H1 (cell line): ENCODE data around the gene SPATA13. TPM values are rescaled to one million over a fixed set of nuclear protein-coding genes. Genes with fewer than 3 reads are reported as not detected.

Experiments used
- CTCF ChIA-PET: fragments of 300-600 bp; sonication (Branson Sonifier 250); formaldehyde crosslinking; loops from one replicate; lab custom pipeline; 2021; ENCODE audit not compliant: partially characterized antibody; lab: Charles Lee
- POLR2A ChIA-PET: fragments of 300-600 bp; sonication (Branson Sonifier 250); formaldehyde crosslinking; loops from one replicate; lab custom pipeline; 2021; ENCODE audit warnings: inconsistent platforms; ENCODE audit not compliant: partially characterized antibody; lab: Charles Lee
- DNase-seq, 2 experiments: peaks; one replicate each; pipeline versions ENCODE4 v3.0.0 to v3.0.0-alpha.2; 2010 to 2022; ENCODE audit warnings: low spot score in 2 of 2, low read depth in 1 of 2, mixed read lengths in 1 of 2
- FAIRE-seq: peaks from 2 replicates; lab custom pipeline; 2011; peaks lifted over from hg19 to GRCh38; lab: Jason Lieb, UNC
- H2AFZ ChIP-seq: 2 replicates; pipeline ENCODE4 v1.8.1; 2012; ENCODE audit warnings: low read length, inconsistent platforms
- H2AK5ac ChIP-seq: 2 replicates; pipeline ENCODE4 v1.6.1; 2013; ENCODE audit warnings: low read depth, low read length
- H2BK120ac ChIP-seq: replicated peaks from 2 replicates; pipeline ENCODE3; 2013; ENCODE audit warnings: low read depth, low read length, inconsistent platforms
- H2BK12ac ChIP-seq: 2 replicates; pipeline ENCODE4 v1.6.1; 2013; ENCODE audit warnings: low read depth, low read length
- H2BK15ac ChIP-seq: 2 replicates; pipeline ENCODE4 v1.6.1; 2013; ENCODE audit warnings: low read length
- H2BK20ac ChIP-seq: 2 replicates; pipeline ENCODE4 v1.6.1; 2013; ENCODE audit warnings: low read length
- H2BK5ac ChIP-seq: 2 replicates; pipeline ENCODE4 v1.6.1; 2013; ENCODE audit warnings: low read depth, low read length
- H3K14ac ChIP-seq: 2 replicates; pipeline ENCODE4 v1.6.1; 2013; ENCODE audit warnings: inconsistent platforms; ENCODE audit not compliant: insufficient read length
- H3K18ac ChIP-seq: 2 replicates; pipeline ENCODE4 v1.6.1; 2013; ENCODE audit warnings: low read length; ENCODE audit errors: extremely low read depth
- H3K23ac ChIP-seq: 2 replicates; pipeline ENCODE4 v1.6.1; 2013; ENCODE audit warnings: inconsistent platforms; ENCODE audit not compliant: insufficient read length
- H3K23me2 ChIP-seq: 2 replicates; pipeline ENCODE4 v1.6.1; 2013; ENCODE audit warnings: low read depth, low read length
- H3K27ac ChIP-seq: 2 replicates; pipeline ENCODE4 v1.6.1; 2011; ENCODE audit warnings: low read depth, low read length, inconsistent platforms
- H3K27me3 ChIP-seq, 4 experiments: replicated peaks in 1 of 4; 1 replicate in 1 of 4; 2 replicates in 3 of 4; pipeline versions ENCODE4 v1.6.1 to v1.8.1; 2011 to 2013; ENCODE audit warnings: low read length in 3 of 4, mild to moderate bottlenecking in 3 of 4, inconsistent platforms in 2 of 4, mixed read lengths in 2 of 4, moderate library complexity in 1 of 4; ENCODE audit not compliant: control insufficient read depth in 3 of 4, insufficient read depth in 3 of 4; ENCODE audit errors: extremely low read depth in 1 of 4
- H3K36me3 ChIP-seq, 4 experiments: 2 replicates each; pipeline versions ENCODE4 v1.6.1 to v1.8.1; 2011 to 2013; ENCODE audit warnings: mild to moderate bottlenecking in 4 of 4, low read length in 3 of 4, moderate library complexity in 2 of 4, control low read depth in 1 of 4, inconsistent platforms in 1 of 4; ENCODE audit not compliant: insufficient read depth in 4 of 4, control insufficient read depth in 2 of 4
- H3K4ac ChIP-seq: replicated peaks from 2 replicates; pipeline ENCODE3; 2013; ENCODE audit warnings: low read length, low read depth, mixed read lengths, inconsistent platforms; ENCODE audit not compliant: insufficient read length
- H3K4me1 ChIP-seq, 4 experiments: replicated peaks in 1 of 4; 1 replicate in 1 of 4; 2 replicates in 3 of 4; pipeline versions ENCODE4 v1.6.1 to v1.8.1; 2011 to 2013; ENCODE audit warnings: low read length in 3 of 4, inconsistent platforms in 2 of 4, mixed read lengths in 1 of 4; ENCODE audit not compliant: insufficient read depth in 4 of 4, control insufficient read depth in 3 of 4
- H3K4me2 ChIP-seq, 2 experiments: 2 replicates each; pipeline versions ENCODE4 v1.6.1 to v1.8.1; 2011 to 2013; ENCODE audit warnings: low read depth in 2 of 2, low read length in 2 of 2, control low read depth in 1 of 2, inconsistent platforms in 1 of 2, mild to moderate bottlenecking in 1 of 2; ENCODE audit not compliant: insufficient read depth in 1 of 2
- H3K4me3 ChIP-seq, 4 experiments: fragments of 200-600, 300-600 bp in 1 of 4; sonication (generic), shearing (Covaris generic), sonication (Bioruptor Twin) in 1 of 4; 2 replicates each; pipeline versions ENCODE4 v1.5.1 to v1.8.1; 2011 to 2016; ENCODE audit warnings: low read length in 4 of 4, low read depth in 3 of 4, control low read depth in 2 of 4, inconsistent platforms in 2 of 4, mild to moderate bottlenecking in 2 of 4, mixed read lengths in 1 of 4, moderate library complexity in 1 of 4; ENCODE audit not compliant: insufficient read depth in 2 of 4; ENCODE audit errors: extremely low read depth in 1 of 4
- H3K56ac ChIP-seq: replicated peaks from 2 replicates; pipeline ENCODE3; 2013; ENCODE audit warnings: low read depth, mild to moderate bottlenecking, mixed read lengths, low read length, inconsistent platforms; ENCODE audit not compliant: insufficient read length
- H3K79me1 ChIP-seq: 2 replicates; pipeline ENCODE4 v1.6.1; 2013; ENCODE audit warnings: low read depth, low read length, control low read depth
- H3K79me2 ChIP-seq, 2 experiments: 2 replicates each; pipeline versions ENCODE4 v1.6.1 to v1.8.1; 2012 to 2013; ENCODE audit warnings: low read length in 2 of 2, mild to moderate bottlenecking in 2 of 2, inconsistent platforms in 1 of 2; ENCODE audit not compliant: insufficient read depth in 2 of 2, control insufficient read depth in 1 of 2
- H3K9ac ChIP-seq, 4 experiments: replicated peaks in 1 of 4; 1 replicate in 1 of 4; 2 replicates in 3 of 4; pipeline versions ENCODE4 v1.6.1 to v1.8.1; 2011 to 2013; ENCODE audit warnings: low read depth in 3 of 4, low read length in 3 of 4, control low read depth in 2 of 4, mild to moderate bottlenecking in 2 of 4, moderate library complexity in 2 of 4, inconsistent platforms in 1 of 4; ENCODE audit errors: extremely low read depth in 1 of 4
- H3K9me3 ChIP-seq, 2 experiments: 2 replicates each; pipeline versions ENCODE4 v1.6.1 to v1.8.1; 2012 to 2013; ENCODE audit warnings: mild to moderate bottlenecking in 2 of 2, moderate library complexity in 2 of 2, control low read depth in 1 of 2, inconsistent platforms in 1 of 2, low read depth in 1 of 2, low read length in 1 of 2, mixed read lengths in 1 of 2; ENCODE audit not compliant: insufficient read depth in 2 of 2
- H4K20me1 ChIP-seq, 2 experiments: replicated peaks in 1 of 2; 2 replicates each; pipeline versions ENCODE3 to v1.8.1; 2011 to 2013; ENCODE audit warnings: inconsistent platforms in 2 of 2, low read length in 2 of 2, mild to moderate bottlenecking in 1 of 2; ENCODE audit not compliant: insufficient read depth in 2 of 2, control insufficient read depth in 1 of 2
- H4K5ac ChIP-seq: 2 replicates; pipeline ENCODE4 v1.6.1; 2013; ENCODE audit warnings: low read length, low read depth, mixed read lengths, inconsistent platforms; ENCODE audit not compliant: insufficient read length
- H4K8ac ChIP-seq: 2 replicates; pipeline ENCODE4 v1.8.0; 2013; ENCODE audit warnings: mild to moderate bottlenecking, moderate library complexity, low read length, inconsistent platforms; ENCODE audit not compliant: insufficient read depth; ENCODE audit errors: extremely low read depth
- H4K91ac ChIP-seq: replicated peaks from 2 replicates; pipeline ENCODE3; 2013; ENCODE audit warnings: low read length, mixed read lengths, inconsistent platforms; ENCODE audit not compliant: insufficient read length
- ATF2 ChIP-seq: IDR thresholded peaks from 2 replicates; pipeline ENCODE4 v1.6.1; 2012; ENCODE audit warnings: low read length, inconsistent platforms
- CBX5 ChIP-seq: fragments of 300-800, 300-1000 bp; sonication (generic); IDR thresholded peaks from 2 replicates; pipeline ENCODE4 v1.7.1; 2016; ENCODE audit warnings: antibody characterized with exemption, low read length, low read depth
- GABPA ChIP-seq: IDR thresholded peaks from 2 replicates; pipeline ENCODE4 v1.6.1; 2011; ENCODE audit warnings: mild to moderate bottlenecking, low read length, moderate library complexity, borderline replicate concordance; ENCODE audit not compliant: insufficient read depth
- HDAC6 ChIP-seq: IDR thresholded peaks from one replicate; pipeline ENCODE4 v1.7.1; 2012; ENCODE audit warnings: low read depth, mild to moderate bottlenecking, inconsistent platforms, low read length, moderate library complexity
- JUND ChIP-seq: IDR thresholded peaks from 2 replicates; pipeline ENCODE4 v1.6.1; 2011; ENCODE audit warnings: mild to moderate bottlenecking, improper control_type of control experiment, low read length
- MAFK ChIP-seq: IDR thresholded peaks from 2 replicates; pipeline ENCODE4 v1.6.1; 2012; ENCODE audit warnings: low read depth, mild to moderate bottlenecking, improper control_type of control experiment, low read length
- RNF2 ChIP-seq: fragments of 200-900, 300-1000 bp; sonication (generic); IDR thresholded peaks from 2 replicates; pipeline ENCODE4 v1.7.1; 2016; ENCODE audit warnings: borderline replicate concordance, low read depth, mild to moderate bottlenecking, antibody characterized with exemption, low read length; ENCODE audit not compliant: poor library complexity, severe bottlenecking; ENCODE audit errors: missing control alignments
- SIRT6 ChIP-seq: IDR thresholded peaks from one replicate; pipeline ENCODE4 v1.7.1; 2012; ENCODE audit warnings: low read length, inconsistent platforms
- SP1 ChIP-seq: IDR thresholded peaks from 2 replicates; pipeline ENCODE4 v1.6.1; 2011; ENCODE audit warnings: low read depth, low read length
- TAF7 ChIP-seq: optimal IDR thresholded peaks from 2 replicates; pipeline ENCODE3; 2011; ENCODE audit warnings: low read depth, mild to moderate bottlenecking, inconsistent platforms, low read length, moderate library complexity, borderline replicate concordance
- ZNF274 ChIP-seq: IDR thresholded peaks from 2 replicates; pipeline ENCODE4 v1.7.0; 2012; ENCODE audit warnings: low read length, borderline replicate concordance; ENCODE audit errors: extremely low read depth
- WGBS, 2 experiments: shearing (Covaris generic) in 1 of 2; methylation state at CpG; one replicate each; pipeline versions ENCODE4 v1.1.6 to v1.1.7; 2013 to 2015; ENCODE audit warnings: low lambda C conversion rate in 2 of 2, mixed read lengths in 2 of 2, inconsistent platforms in 1 of 2, low coverage in 1 of 2, missing lambda C conversion rate in 1 of 2; ENCODE audit not compliant: insufficient replicate concordance in 2 of 2, insufficient coverage in 1 of 2, insufficient read length in 1 of 2; ENCODE audit errors: extremely low coverage in 1 of 2, missing lambda C conversion rate in 1 of 2; 5-methylcytosine and 5-hydroxymethylcytosine counted together
- polyA plus RNA-seq, 7 experiments: library from polyadenylated mRNA; depleted of rRNA in 3 of 7; stranded (reverse) in 5 of 7; unstranded in 2 of 7; fragments of >200 nt in 5 of 7; fragments of 200-250 nt in 2 of 7; gene quantifications; 1 replicate in 5 of 7; 2 replicates in 1 of 7; 4 replicates in 1 of 7; pipeline versions ENCODE4 v1.2.1 to v1.2.3, GENCODE V29; 2011 to 2013; ENCODE audit warnings: missing spikeins in 2 of 7, mixed read lengths in 2 of 7
- total RNA-seq: library from RNA; stranded (reverse); fragmentation: NEBNext Ultra II Directional; extraction: Animal tissue kit (Norgen Biotek cat#: 25700); gene quantifications from 2 replicates; pipeline ENCODE4 v1.2.1, GENCODE V29; 2021

The SPATA13 gene
- total and polyA plus RNA-seq, 2 of the 8 experiments (the other 6 are each of a cell fraction or from before 2014, with no cell fraction given) = 12.6 to 30.9 TPM

- no peak overlapping the region for H3K27ac ChIP-seq
- H3K18ac ChIP-seq = no peak overlapping the region
- no peaks in the 10 kb centered on the region for H3K79me2 ChIP-seq
- DNase-seq = no peak
- H3K36me3 ChIP-seq = no peaks in the 10 kb centered on the region
- CTCF ChIA-PET = no interaction called here
- no peak overlapping the region for H3K4me2 ChIP-seq
- 90% methylated on average over 1 of the region's 1 CpG; no CpG with 5 or more reads in 1 of the 2 experiments for WGBS, 2 experiments
- no peaks in the 10 kb centered on the region for H3K9me3 ChIP-seq
- H4K5ac ChIP-seq = no peak overlapping the region
- no peak overlapping the region for H4K91ac ChIP-seq
- no peak overlapping the region for H3K4ac ChIP-seq
- no peak overlapping the region for H2AFZ ChIP-seq
- H2AK5ac ChIP-seq = no peak overlapping the region
- no peaks in the 10 kb centered on the region for H3K4me1 ChIP-seq
- no peak overlapping the region for H4K8ac ChIP-seq
- no peak overlapping the region for H2BK15ac ChIP-seq
- no peaks in the 10 kb centered on the region for H3K27me3 ChIP-seq
- no peaks in the 10 kb centered on the region for H3K23me2 ChIP-seq
- H4K20me1 ChIP-seq = peaks cover 0 to 2% of the 10 kb centered on the region in 2 experiments
- H3K23ac ChIP-seq = no peak overlapping the region
- H3K14ac ChIP-seq = no peak overlapping the region
- H3K4me3 ChIP-seq = no peak overlapping the region
- no peak overlapping the region for H3K9ac ChIP-seq
- H3K79me1 ChIP-seq = no peaks in the 10 kb centered on the region
- no peak overlapping the region for H2BK120ac ChIP-seq
- FAIRE-seq = no peak
- TF ChIP-seq TAF7 = no peak
- no peak for TF ChIP-seq GABPA
- TF ChIP-seq ATF2 = no peak
- no peak for TF ChIP-seq SP1
- TF ChIP-seq JUND = no peak
- no peak for TF ChIP-seq HDAC6
- no peak for TF ChIP-seq ZNF274
- no peak for TF ChIP-seq SIRT6
- TF ChIP-seq RNF2 = no peak
- no peak for TF ChIP-seq CBX5
- no peak for TF ChIP-seq MAFK
- H2BK5ac ChIP-seq = no peak overlapping the region
- no peak overlapping the region for H2BK20ac ChIP-seq
- H3K56ac ChIP-seq = peak overlapping the region; percentile 14
- no peak overlapping the region for H2BK12ac ChIP-seq
- POLR2A ChIA-PET = no interaction called here
These were observed 110.7 kb downstream of the SPATA13 start for GRCh38 chr13:24271231-24271600.
